BE2C (cell line): ENCODE measurements around the gene VSIG2.

Experiments used
- DNase-seq: peaks from one replicate; pipeline ENCODE4 v3.0.0-alpha.2; 2020
- H3K27me3 ChIP-seq: fragments of 250-450 bp; sonication (Bioruptor Pico); 2 replicates; pipeline ENCODE4 v1.5.1; 2020; ENCODE audit warnings: mild to moderate bottlenecking
- H3K36me3 ChIP-seq: fragments of 250-450 bp; sonication (Bioruptor Pico); 2 replicates; pipeline ENCODE4 v1.5.1; 2020; ENCODE audit warnings: mild to moderate bottlenecking
- H3K4me1 ChIP-seq: fragments of 250-450 bp; sonication (Bioruptor Pico); 2 replicates; pipeline ENCODE4 v1.5.1; 2020
- H3K4me3 ChIP-seq: 2 replicates; pipeline ENCODE4 v1.5.1; 2011; ENCODE audit warnings: low read depth, low read length
- H3K9me3 ChIP-seq: fragments of 250-450 bp; sonication (Bioruptor Pico); 2 replicates; pipeline ENCODE4 v1.5.1; 2020
- CTCF ChIP-seq: IDR thresholded peaks from 2 replicates; pipeline ENCODE4 v1.5.1; 2012; ENCODE audit warnings: mild to moderate bottlenecking, low read depth, low read length

Gene VSIG2

GRCh38 chr11:124757320-124757719 lies 5.3 kb upstream of the VSIG2 start:
- H3K4me1 ChIP-seq, result no peaks in the 10 kb centered on the region
- no peak overlapping the region for H3K4me3 ChIP-seq
- DNase-seq, result no peak
- H3K36me3 ChIP-seq, result no peaks in the 10 kb centered on the region
- no peaks in the 10 kb centered on the region for H3K9me3 ChIP-seq
- peaks cover 73% of the 10 kb centered on the region for H3K27me3 ChIP-seq
- no peak for TF ChIP-seq CTCF

GRCh38 chr11:124756753-124757227 lies 4.7 kb upstream of the VSIG2 start:
- no peaks in the 10 kb centered on the region for H3K4me1 ChIP-seq
- no peak overlapping the region for H3K4me3 ChIP-seq
- peaks cover 71% of the 10 kb centered on the region for H3K27me3 ChIP-seq
- DNase-seq, result no peak
- no peaks in the 10 kb centered on the region for H3K36me3 ChIP-seq
- no peaks in the 10 kb centered on the region for H3K9me3 ChIP-seq
- no peak for TF ChIP-seq CTCF

- no peak for TF ChIP-seq CTCF
- Histone ChIP-seq H3K27me3 (peaks cover 71% of the 10 kb centered on the region), H3K36me3 (no peaks in the 10 kb centered on the region), H3K9me3 (no peaks in the 10 kb centered on the region), H3K4me3 (no peak overlapping the region), H3K4me1 (no peaks in the 10 kb centered on the region)
- no peak for DNase-seq
Measured at GRCh38 chr11:124756033-124756752, 4.1 kb upstream of the VSIG2 start.

- no peak for TF ChIP-seq CTCF
- Histone ChIP-seq H3K4me3 (no peak overlapping the region), H3K27me3 (peaks cover 70% of the 10 kb centered on the region), H3K9me3 (no peaks in the 10 kb centered on the region), H3K36me3 (no peaks in the 10 kb centered on the region), H3K4me1 (no peaks in the 10 kb centered on the region)
- no peak for DNase-seq
Measured at GRCh38 chr11:124754710-124755109, 2.7 kb upstream of the VSIG2 start.

GRCh38 chr11:124754309-124754708 lies 2.3 kb upstream of the VSIG2 start:
- Histone ChIP-seq H3K27me3 (peaks cover 67% of the 10 kb centered on the region), H3K4me1 (no peaks in the 10 kb centered on the region), H3K36me3 (no peaks in the 10 kb centered on the region), H3K9me3 (no peaks in the 10 kb centered on the region), H3K4me3 (no peak overlapping the region)
- DNase-seq, result no peak
- no peak for TF ChIP-seq CTCF

GRCh38 chr11:124753624-124754023 lies 1.6 kb upstream of the VSIG2 start:
- DNase-seq, result no peak
- TF ChIP-seq CTCF, result no peak
- H3K27me3 ChIP-seq, result peaks cover 67% of the 10 kb centered on the region
- no peaks in the 10 kb centered on the region for H3K4me1 ChIP-seq
- H3K36me3 ChIP-seq, result no peaks in the 10 kb centered on the region
- no peaks in the 10 kb centered on the region for H3K9me3 ChIP-seq
- H3K4me3 ChIP-seq, result no peak overlapping the region
